Cardiac muscle cell (in vitro differentiated cells and primary cell): ENCODE data around the gene ODAD4. TPM values are rescaled to one million over a fixed set of nuclear protein-coding genes. Genes with fewer than 3 reads are reported as not detected.

Experiments used
- DNase-seq, 2 donors: peaks; one replicate each; pipeline versions ENCODE4 v3.0.0 to v3.0.0-alpha.2; 2010 to 2017; ENCODE audit warnings: low read depth in 1 of 2, low spot score in 1 of 2
- H3K27ac ChIP-seq: fragments of 200-600 bp; sonication (generic); 2 replicates; pipeline ENCODE4 v1.5.1; 2016
- H3K27me3 ChIP-seq: fragments of 200-600 bp; sonication (generic); 2 replicates; pipeline ENCODE4 v1.6.0; 2016; ENCODE audit warnings: control low read depth
- H3K36me3 ChIP-seq: fragments of 200-600 bp; sonication (generic); 2 replicates; pipeline ENCODE4 v1.5.1; 2016; ENCODE audit warnings: control low read depth
- H3K4me1 ChIP-seq: fragments of 200-600 bp; sonication (generic); 2 replicates; pipeline ENCODE4 v1.8.1; 2017; ENCODE audit warnings: low read depth, mild to moderate bottlenecking, mixed run types
- H3K4me3 ChIP-seq: fragments of 200-600 bp; sonication (generic); 2 replicates; pipeline ENCODE4 v1.5.1; 2016; ENCODE audit warnings: mild to moderate bottlenecking
- H3K9me3 ChIP-seq: fragments of 200-600 bp; sonication (generic); 2 replicates; pipeline ENCODE4 v1.5.1; 2017; ENCODE audit warnings: low read depth, mild to moderate bottlenecking, control low read depth
- polyA plus RNA-seq: library from polyadenylated mRNA; unstranded; fragments of >200 nt; fragmentation: Nextera tagmentation; extraction: Ambion mirVana; gene quantifications from 2 replicates; pipeline ENCODE4 v1.2.1, GENCODE V29; 2016
- total RNA-seq: library from RNA; depleted of rRNA; stranded (reverse); fragments of >200 nt; gene quantifications from 2 replicates; pipeline ENCODE4 v1.2.3, GENCODE V29; 2016
- TF ChIP-seq, protein P1 (sequence below): IDR thresholded peaks from 2 replicates; pipeline ENCODE4 v1.5.1; 2012; ENCODE audit warnings: low read depth, mild to moderate bottlenecking, low read length

ODAD4 gene
- total and polyA plus RNA-seq, 2 experiments from 2014 or later, result 3.2 to 4.5 TPM

DNA sequence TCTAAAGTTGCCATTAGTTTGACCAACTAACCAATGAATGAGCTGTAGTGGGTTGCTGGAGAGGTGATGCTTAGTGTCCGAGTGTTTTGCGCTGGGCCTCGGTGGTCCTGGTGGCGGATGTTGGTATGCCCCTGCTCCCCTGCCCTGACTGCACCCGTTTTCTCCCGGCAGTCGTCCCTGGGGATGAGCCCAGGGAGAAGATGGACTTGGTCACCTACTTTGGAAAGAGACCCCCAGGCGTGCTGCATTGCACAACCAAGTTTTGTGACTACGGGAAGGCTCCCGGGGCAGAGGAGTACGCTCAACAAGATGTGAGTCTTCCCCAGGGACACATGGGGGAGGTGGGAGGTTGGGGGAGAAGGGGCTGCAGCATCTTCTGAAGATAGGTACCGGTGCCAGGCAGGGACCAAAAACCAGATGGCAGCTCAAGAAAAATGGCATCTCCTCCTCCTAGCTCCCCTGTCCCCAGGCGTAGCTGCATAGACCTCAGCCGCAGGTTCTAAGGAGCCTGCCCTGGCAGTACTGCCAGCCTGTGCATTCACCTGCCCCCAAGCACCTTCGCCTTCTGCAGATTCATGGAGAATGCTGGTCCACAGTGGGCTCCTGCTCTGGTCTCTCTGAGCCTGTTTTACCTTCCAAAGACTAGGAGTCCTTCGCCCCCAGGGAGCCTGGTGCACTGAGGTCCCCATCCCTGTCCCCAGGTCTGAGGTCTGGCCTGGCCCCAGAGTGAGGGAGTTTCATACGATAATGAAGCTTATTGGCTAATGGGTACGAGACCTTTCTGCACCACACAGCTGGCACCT is 41.5 kb downstream of the ODAD4 start:
- H3K36me3 ChIP-seq, result peaks cover 29% of the 10 kb centered on the region
- TF ChIP-seq, protein P1, sequence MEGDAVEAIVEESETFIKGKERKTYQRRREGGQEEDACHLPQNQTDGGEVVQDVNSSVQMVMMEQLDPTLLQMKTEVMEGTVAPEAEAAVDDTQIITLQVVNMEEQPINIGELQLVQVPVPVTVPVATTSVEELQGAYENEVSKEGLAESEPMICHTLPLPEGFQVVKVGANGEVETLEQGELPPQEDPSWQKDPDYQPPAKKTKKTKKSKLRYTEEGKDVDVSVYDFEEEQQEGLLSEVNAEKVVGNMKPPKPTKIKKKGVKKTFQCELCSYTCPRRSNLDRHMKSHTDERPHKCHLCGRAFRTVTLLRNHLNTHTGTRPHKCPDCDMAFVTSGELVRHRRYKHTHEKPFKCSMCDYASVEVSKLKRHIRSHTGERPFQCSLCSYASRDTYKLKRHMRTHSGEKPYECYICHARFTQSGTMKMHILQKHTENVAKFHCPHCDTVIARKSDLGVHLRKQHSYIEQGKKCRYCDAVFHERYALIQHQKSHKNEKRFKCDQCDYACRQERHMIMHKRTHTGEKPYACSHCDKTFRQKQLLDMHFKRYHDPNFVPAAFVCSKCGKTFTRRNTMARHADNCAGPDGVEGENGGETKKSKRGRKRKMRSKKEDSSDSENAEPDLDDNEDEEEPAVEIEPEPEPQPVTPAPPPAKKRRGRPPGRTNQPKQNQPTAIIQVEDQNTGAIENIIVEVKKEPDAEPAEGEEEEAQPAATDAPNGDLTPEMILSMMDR, result no peak

DNA sequence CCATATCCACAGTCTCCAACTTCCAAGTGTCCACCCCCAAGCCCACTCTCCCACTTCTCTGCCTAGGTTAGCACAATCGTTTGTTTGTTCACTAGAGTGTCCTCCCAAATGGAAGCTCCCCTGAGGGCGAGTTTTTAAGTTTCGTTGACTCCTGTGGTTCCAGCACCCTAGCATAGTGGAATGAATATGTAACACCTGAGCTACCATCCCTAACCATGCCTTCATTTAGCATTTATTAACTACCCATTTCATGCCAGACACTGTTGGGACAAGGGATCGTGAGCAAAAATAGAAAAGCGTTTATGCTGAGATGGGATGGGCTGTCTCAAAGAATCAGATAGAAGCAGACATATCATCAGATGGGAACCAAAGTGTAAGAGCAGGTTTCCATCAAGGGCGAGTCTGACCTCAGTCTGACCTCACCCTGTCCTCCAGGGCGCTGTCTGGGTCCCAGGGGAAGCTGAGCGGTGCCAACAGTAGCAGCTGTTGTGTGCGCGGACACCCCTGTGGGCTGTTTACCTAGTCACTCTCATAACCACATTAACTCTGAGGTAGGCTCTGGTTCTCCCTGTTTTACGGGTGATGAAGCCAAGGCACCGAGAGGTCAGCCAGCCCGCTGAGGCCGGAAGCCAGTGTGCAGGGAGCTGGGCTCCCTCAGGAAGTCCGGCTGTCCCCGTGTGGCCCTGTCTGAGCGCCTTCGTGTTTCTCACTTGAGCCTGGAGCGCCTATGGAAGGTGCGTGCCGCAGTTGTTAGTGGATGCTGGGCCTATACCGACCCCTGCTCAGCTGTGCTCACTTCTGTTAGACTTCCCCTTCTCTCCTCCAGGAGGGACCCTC is 42.4 kb downstream of the ODAD4 start:
- peaks cover 36% of the 10 kb centered on the region for H3K36me3 ChIP-seq
- no peaks in the 10 kb centered on the region for H3K27me3 ChIP-seq
- TF ChIP-seq, protein P1, result no peak
- no peaks in the 10 kb centered on the region for H3K4me1 ChIP-seq
- peak overlapping the region; percentile 60 for H3K27ac ChIP-seq
- DNase-seq, result no peak
- no peaks in the 10 kb centered on the region for H3K9me3 ChIP-seq
- no peak overlapping the region for H3K4me3 ChIP-seq

More for the DNA sequence above, 41.5 kb downstream of the ODAD4 start:
- H3K27ac ChIP-seq, result peak overlapping the region; percentile 60
- no peak for DNase-seq
- no peaks in the 10 kb centered on the region for H3K9me3 ChIP-seq
- no peaks in the 10 kb centered on the region for H3K4me1 ChIP-seq
- H3K4me3 ChIP-seq, result no peak overlapping the region
- H3K27me3 ChIP-seq, result no peaks in the 10 kb centered on the region

DNA sequence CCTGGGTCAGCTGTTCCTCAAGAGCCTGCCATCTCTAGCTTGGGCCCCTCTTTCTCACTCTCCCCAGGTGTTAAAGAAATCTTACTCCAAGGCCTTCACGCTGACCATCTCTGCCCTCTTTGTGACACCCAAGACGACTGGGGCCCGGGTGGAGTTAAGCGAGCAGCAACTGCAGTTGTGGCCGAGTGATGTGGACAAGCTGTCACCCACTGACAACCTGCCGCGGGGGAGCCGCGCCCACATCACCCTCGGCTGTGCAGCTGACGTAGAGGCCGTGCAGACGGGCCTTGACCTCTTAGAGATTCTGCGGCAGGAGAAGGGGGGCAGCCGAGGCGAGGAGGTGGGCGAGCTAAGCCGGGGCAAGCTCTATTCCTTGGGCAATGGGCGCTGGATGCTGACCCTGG is 43.0 kb downstream of the ODAD4 start:
- TF ChIP-seq, protein P1, result no peak
- no peaks in the 10 kb centered on the region for H3K9me3 ChIP-seq
- no peak for DNase-seq
- no peaks in the 10 kb centered on the region for H3K27me3 ChIP-seq
- no peaks in the 10 kb centered on the region for H3K4me1 ChIP-seq
- peak overlapping the region; percentile 60 for H3K27ac ChIP-seq
- H3K4me3 ChIP-seq, result no peak overlapping the region
- H3K36me3 ChIP-seq, result peaks cover 42% of the 10 kb centered on the region

DNA sequence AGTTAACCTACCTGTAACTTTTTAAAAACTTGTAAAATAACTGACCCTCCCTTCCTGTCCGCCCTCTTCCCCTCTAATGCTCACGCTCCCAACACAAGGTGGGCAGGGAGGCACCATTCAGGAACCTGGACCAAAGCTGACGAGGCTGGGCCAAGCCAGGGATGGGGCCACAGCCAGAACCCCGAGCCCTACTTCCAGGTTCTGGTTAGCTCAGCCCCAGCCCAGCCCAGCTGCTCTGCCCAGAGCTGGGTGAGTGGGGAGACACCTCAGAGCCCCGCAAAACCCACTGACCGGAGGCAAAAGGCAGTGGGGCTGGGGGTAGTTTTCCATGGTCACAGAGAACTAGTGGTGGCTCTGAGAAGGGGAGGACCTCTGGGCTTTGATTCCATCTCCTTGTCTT is 43.6 kb downstream of the ODAD4 start:
- Histone ChIP-seq H3K9me3 (no peaks in the 10 kb centered on the region), H3K27me3 (no peaks in the 10 kb centered on the region), H3K27ac (peak overlapping the region; percentile 34), H3K36me3 (peaks cover 46% of the 10 kb centered on the region), H3K4me1 (no peaks in the 10 kb centered on the region), H3K4me3 (no peak overlapping the region)
- TF ChIP-seq, protein P1, result no peak
- DNase-seq, result no peak

DNA sequence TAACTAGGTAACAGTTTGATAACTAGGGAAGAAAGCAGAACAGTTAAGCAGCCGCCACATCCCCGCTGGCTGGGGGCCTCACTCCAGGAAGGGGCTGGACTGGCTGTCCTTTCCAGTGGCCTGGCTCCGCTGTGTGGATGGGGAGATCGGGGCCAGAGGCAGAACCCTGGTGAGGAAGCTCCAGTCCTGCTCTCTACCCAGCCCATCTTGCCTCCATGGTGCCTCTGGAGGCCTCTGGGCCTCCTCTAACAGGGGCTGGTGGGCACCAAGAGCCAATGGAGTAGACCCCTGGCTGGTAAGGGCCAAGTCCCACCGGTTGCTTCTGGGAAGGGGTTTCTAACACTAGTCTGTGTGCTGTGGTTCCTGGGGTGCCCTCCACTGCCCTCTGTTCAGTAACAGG is 44.2 kb downstream of the ODAD4 start:
- Histone ChIP-seq H3K27me3 (no peaks in the 10 kb centered on the region), H3K27ac (peak overlapping the region; percentile 34), H3K9me3 (no peaks in the 10 kb centered on the region), H3K4me1 (no peaks in the 10 kb centered on the region), H3K36me3 (peaks cover 47% of the 10 kb centered on the region), H3K4me3 (no peak overlapping the region)
- DNase-seq, result no peak
- TF ChIP-seq, protein P1, result no peak
